HepG2 (cell line): ENCODE measurements around the gene SGF29. TPM values are rescaled to one million over a fixed set of nuclear protein-coding genes. Genes with fewer than 3 reads are reported as not detected.
A peak's percentile ranks its signal among the peaks of the same experiment; 100 is the strongest.

Experiments used
- GZF1 ChIP-seq: sonication (generic); formaldehyde crosslinking; IDR thresholded peaks from 2 replicates; pipeline ENCODE4 v1.5.1; 2020; ENCODE audit warnings: mild to moderate bottlenecking, missing genetic modification reagents
- NBN ChIP-seq: fragments of 450-650 bp; conservative IDR thresholded peaks from 2 replicates; pipeline ENCODE4 v1.6.1; 2017
- NFATC3 ChIP-seq: sonication (generic); formaldehyde crosslinking; IDR thresholded peaks from 2 replicates; pipeline ENCODE4 v1.5.1; 2020; ENCODE audit warnings: mild to moderate bottlenecking, missing genetic modification reagents
- PAX8 ChIP-seq: sonication (generic); formaldehyde crosslinking; IDR thresholded peaks from 2 replicates; pipeline ENCODE4 v1.8.0; 2022; ENCODE audit warnings: mild to moderate bottlenecking, missing genetic modification reagents, borderline replicate concordance
- PAXIP1 ChIP-seq: sonication (generic); formaldehyde crosslinking; conservative IDR thresholded peaks from 2 replicates; pipeline ENCODE4 v1.4.0; 2020; ENCODE audit warnings: mild to moderate bottlenecking, missing genetic modification reagents, moderate library complexity
- TRIM22 ChIP-seq: fragments of 450-650 bp; IDR thresholded peaks from 2 replicates; pipeline ENCODE4 v1.6.1; 2017
- ZBTB4 ChIP-seq: sonication (generic); formaldehyde crosslinking; IDR thresholded peaks from 2 replicates; pipeline ENCODE4 v1.4.0; 2020; ENCODE audit warnings: missing genetic modification reagents, mild to moderate bottlenecking, borderline replicate concordance
- ZNF225 ChIP-seq: sonication (generic); formaldehyde crosslinking; IDR thresholded peaks from 2 replicates; pipeline ENCODE4 v1.4.0; 2020; ENCODE audit warnings: mild to moderate bottlenecking, missing genetic modification reagents
- ZNF546 ChIP-seq: sonication (generic); formaldehyde crosslinking; conservative IDR thresholded peaks from 2 replicates; pipeline ENCODE4 v1.8.1; 2023; ENCODE audit warnings: mild to moderate bottlenecking, missing genetic modification reagents
- ZNF709 ChIP-seq: sonication (generic); formaldehyde crosslinking; IDR thresholded peaks from 2 replicates; pipeline ENCODE4 v1.5.0; 2020; ENCODE audit warnings: mild to moderate bottlenecking, missing genetic modification reagents
- ZNF879 ChIP-seq: sonication (generic); formaldehyde crosslinking; IDR thresholded peaks from 2 replicates; pipeline ENCODE4 v1.8.1; 2023; ENCODE audit warnings: missing genetic modification reagents
- polyA plus RNA-seq, 8 experiments: library from polyadenylated mRNA; depleted of rRNA in 3 of 8; stranded (reverse) in 7 of 8; unstranded in 1 of 8; fragments of >200 nt; fragmentation: Illumina TruSeq in 4 of 8; extraction: Trizol in 4 of 8; gene quantifications; 2 replicates each; pipeline versions ENCODE4 v1.2.1 to v1.2.3, GENCODE V29; 2011 to 2016; ENCODE audit warnings: low read depth in 4 of 8, missing spikeins in 1 of 8, mixed read lengths in 1 of 8; ENCODE audit not compliant: insufficient read depth in 1 of 8
- total RNA-seq, 5 experiments: library from RNA; depleted of rRNA; stranded (reverse); fragments of >200 nt; fragmentation: Illumina TruSeq; extraction: Trizol; gene quantifications; 2 replicates each; pipeline ENCODE4 v1.2.3, GENCODE V29; 2016; ENCODE audit warnings: low read depth in 1 of 5

The SGF29 gene
- total and polyA plus RNA-seq, 2 of the 13 experiments (the other 11 are each of a cell fraction or from before 2014, with no cell fraction given) = 5.0 to 29.4 TPM

- TF ChIP-seq ZBTB4 (CRISPR knock-in tag) (no peak), ZNF225 (CRISPR knock-in tag) (no peak; the same call in none of the 2 replicates), PAXIP1 (CRISPR knock-in tag) (no peak), TRIM22 (no peak), NBN (no peak), ZNF879 (CRISPR knock-in tag) (no peak), NFATC3 (CRISPR knock-in tag) (0 out of 2 replicates have a peak, but pooled peaks have one; percentile 61), GZF1 (CRISPR knock-in tag) (no peak), PAX8 (CRISPR knock-in tag) (no peak), ZNF709 (CRISPR knock-in tag) (peak; percentile 3; the same call in 1 of the 2 replicates), ZNF546 (CRISPR knock-in tag) (no peak)
- TF ChIP-seq, all 625 proteins: peak for 23
Measured at GRCh38 chr16:28537964-28538732, 15.6 kb upstream of the SGF29 start (continued).
